ENCODE results near the gene COL19A1.
"Not testable (repeated sequence)": the region's sequence is repeated elsewhere in the genome, so short reads cannot be mapped to it uniquely, and the experiment has no call there.

Gene COL19A1

GRCh38 chr6:69884231-69884630 is 17.9 kb downstream of the COL19A1 start:
- WGBS, result 86% methylated on average over 2 of the region's 2 CpGs
- H3K36me3 ChIP-seq (ENCODE audit: insufficient read depth, low read length), result no peaks in the 10 kb centered on the region
- H3K9me3 ChIP-seq (ENCODE audit: insufficient read depth, low read depth, low read length), result no peaks in the 10 kb centered on the region
- H3K4me3 ChIP-seq (ENCODE audit: low read length), result no peak overlapping the region
- H3K27me3 ChIP-seq (ENCODE audit: insufficient read depth, low read length), result no peaks in the 10 kb centered on the region
- no peak overlapping the region for H3K27ac ChIP-seq (ENCODE audit: low read depth, low read length)
- H3K9ac ChIP-seq (ENCODE audit: low read depth, low read length), result no peak overlapping the region
- 0 out of 2 replicates have a peak, but pooled peaks cover 4% of the 10 kb centered on the region for H3K4me1 ChIP-seq (ENCODE audit: insufficient read depth, low read length)

GRCh38 chr6:69887026-69887425 is 20.7 kb downstream of the COL19A1 start:
- H3K9me3 ChIP-seq (ENCODE audit: insufficient read depth, low read depth, low read length), result no peaks in the 10 kb centered on the region
- H3K36me3 ChIP-seq (ENCODE audit: insufficient read depth, low read length), result no peaks in the 10 kb centered on the region
- no peaks in the 10 kb centered on the region for H3K4me1 ChIP-seq (ENCODE audit: insufficient read depth, low read length)
- no peak overlapping the region for H3K9ac ChIP-seq (ENCODE audit: low read depth, low read length)
- no peak overlapping the region for H3K4me3 ChIP-seq (ENCODE audit: low read length)
- H3K27me3 ChIP-seq (ENCODE audit: insufficient read depth, low read length), result no peaks in the 10 kb centered on the region
- H3K27ac ChIP-seq (ENCODE audit: low read depth, low read length), result no peak overlapping the region
- WGBS, result no CpG with 5 or more reads among the region's 1 CpG

- no peaks in the 10 kb centered on the region for H3K4me1 ChIP-seq (ENCODE audit: insufficient read depth, low read length)
- H3K4me3 ChIP-seq (ENCODE audit: low read length), result no peak overlapping the region
- H3K27ac ChIP-seq (ENCODE audit: low read depth, low read length), result no peak overlapping the region
- no peaks in the 10 kb centered on the region for H3K36me3 ChIP-seq (ENCODE audit: insufficient read depth, low read length)
- H3K27me3 ChIP-seq (ENCODE audit: insufficient read depth, low read length), result no peaks in the 10 kb centered on the region
- H3K9ac ChIP-seq (ENCODE audit: low read depth, low read length), result no peak overlapping the region
- 89% methylated on average over 5 of the region's 5 CpGs for WGBS
- H3K9me3 ChIP-seq (ENCODE audit: insufficient read depth, low read depth, low read length), result no peaks in the 10 kb centered on the region
Observed at GRCh38 chr6:69887714-69888345, 21.5 kb downstream of the COL19A1 start.

- Histone ChIP-seq H3K4me1 (ENCODE audit: insufficient read depth, low read length) (no peaks in the 10 kb centered on the region), H3K27ac (ENCODE audit: low read depth, low read length) (no peak overlapping the region), H3K4me3 (ENCODE audit: low read length) (no peak overlapping the region), H3K9ac (ENCODE audit: low read depth, low read length) (no peak overlapping the region), H3K27me3 (ENCODE audit: insufficient read depth, low read length) (no peaks in the 10 kb centered on the region), H3K36me3 (ENCODE audit: insufficient read depth, low read length) (no peaks in the 10 kb centered on the region), H3K9me3 (ENCODE audit: insufficient read depth, low read depth, low read length) (no peaks in the 10 kb centered on the region)
- 93% methylated on average over 5 of the region's 6 CpGs for WGBS
Observed at GRCh38 chr6:69888482-69889233, 22.3 kb downstream of the COL19A1 start.

- not testable (repeated sequence) for H3K9ac ChIP-seq (ENCODE audit: low read depth, low read length); H3K27me3 ChIP-seq (ENCODE audit: insufficient read depth, low read length)
- WGBS, result 98% methylated on average over 9 of the region's 9 CpGs
Observed at GRCh38 chr6:69889234-69889974, 23.0 kb downstream of the COL19A1 start.

GRCh38 chr6:69892561-69892960 is 26.2 kb downstream of the COL19A1 start:
- 100% methylated on average over 1 of the region's 1 CpG for WGBS
- not testable (repeated sequence) for H3K4me1 ChIP-seq (ENCODE audit: insufficient read depth, low read length)

More at GRCh38 chr6:69889234-69889974, 23.0 kb downstream of the COL19A1 start:
- not testable (repeated sequence) for H3K9me3 ChIP-seq (ENCODE audit: insufficient read depth, low read depth, low read length); H3K36me3 ChIP-seq (ENCODE audit: insufficient read depth, low read length); H3K27ac ChIP-seq (ENCODE audit: low read depth, low read length); H3K4me3 ChIP-seq (ENCODE audit: low read length); H3K4me1 ChIP-seq (ENCODE audit: insufficient read depth, low read length)

GRCh38 chr6:69893266-69893665 is 26.9 kb downstream of the COL19A1 start:
- not testable (repeated sequence) for H3K4me1 ChIP-seq (ENCODE audit: insufficient read depth, low read length); H3K9me3 ChIP-seq (ENCODE audit: insufficient read depth, low read depth, low read length); H3K4me3 ChIP-seq (ENCODE audit: low read length); H3K36me3 ChIP-seq (ENCODE audit: insufficient read depth, low read length); H3K27ac ChIP-seq (ENCODE audit: low read depth, low read length); H3K9ac ChIP-seq (ENCODE audit: low read depth, low read length); H3K27me3 ChIP-seq (ENCODE audit: insufficient read depth, low read length)

More at GRCh38 chr6:69892561-69892960, 26.2 kb downstream of the COL19A1 start:
- H3K36me3 ChIP-seq (ENCODE audit: insufficient read depth, low read length); H3K27me3 ChIP-seq (ENCODE audit: insufficient read depth, low read length); H3K27ac ChIP-seq (ENCODE audit: low read depth, low read length); H3K9ac ChIP-seq (ENCODE audit: low read depth, low read length); H3K9me3 ChIP-seq (ENCODE audit: insufficient read depth, low read depth, low read length); H3K4me3 ChIP-seq (ENCODE audit: low read length): not testable (repeated sequence)

GRCh38 chr6:69894578-69895347 is 28.4 kb downstream of the COL19A1 start:
- Histone ChIP-seq H3K4me1 (ENCODE audit: insufficient read depth, low read length) (no peaks in the 10 kb centered on the region), H3K27ac (ENCODE audit: low read depth, low read length) (no peak overlapping the region), H3K4me3 (ENCODE audit: low read length) (no peak overlapping the region), H3K9ac (ENCODE audit: low read depth, low read length) (no peak overlapping the region), H3K27me3 (ENCODE audit: insufficient read depth, low read length) (no peaks in the 10 kb centered on the region), H3K9me3 (ENCODE audit: insufficient read depth, low read depth, low read length) (no peaks in the 10 kb centered on the region), H3K36me3 (ENCODE audit: insufficient read depth, low read length) (no peaks in the 10 kb centered on the region)
- WGBS, result 91% methylated on average over 8 of the region's 8 CpGs

- Histone ChIP-seq H3K36me3 (ENCODE audit: insufficient read depth, low read length) (no peaks in the 10 kb centered on the region), H3K4me1 (ENCODE audit: insufficient read depth, low read length) (no peaks in the 10 kb centered on the region), H3K4me3 (ENCODE audit: low read length) (no peak overlapping the region), H3K27me3 (ENCODE audit: insufficient read depth, low read length) (no peaks in the 10 kb centered on the region), H3K27ac (ENCODE audit: low read depth, low read length) (no peak overlapping the region), H3K9me3 (ENCODE audit: insufficient read depth, low read depth, low read length) (no peaks in the 10 kb centered on the region), H3K9ac (ENCODE audit: low read depth, low read length) (no peak overlapping the region)
- 98% methylated on average over 3 of the region's 4 CpGs for WGBS
Observed at GRCh38 chr6:69895396-69895795, 29.0 kb downstream of the COL19A1 start.

- WGBS, result no CpG with 5 or more reads among the region's 2 CpGs
- no peaks in the 10 kb centered on the region for H3K9me3 ChIP-seq (ENCODE audit: insufficient read depth, low read depth, low read length)
- H3K36me3 ChIP-seq (ENCODE audit: insufficient read depth, low read length), result no peaks in the 10 kb centered on the region
- H3K4me1 ChIP-seq (ENCODE audit: insufficient read depth, low read length), result no peaks in the 10 kb centered on the region
- H3K27ac ChIP-seq (ENCODE audit: low read depth, low read length), result no peak overlapping the region
- H3K9ac ChIP-seq (ENCODE audit: low read depth, low read length), result no peak overlapping the region
- H3K4me3 ChIP-seq (ENCODE audit: low read length), result no peak overlapping the region
- no peaks in the 10 kb centered on the region for H3K27me3 ChIP-seq (ENCODE audit: insufficient read depth, low read length)
Observed at GRCh38 chr6:69900869-69901268, 34.5 kb downstream of the COL19A1 start.

- H3K27me3 ChIP-seq (ENCODE audit: insufficient read depth, low read length), result no peaks in the 10 kb centered on the region
- no peaks in the 10 kb centered on the region for H3K9me3 ChIP-seq (ENCODE audit: insufficient read depth, low read depth, low read length)
- H3K36me3 ChIP-seq (ENCODE audit: insufficient read depth, low read length), result no peaks in the 10 kb centered on the region
- 96% methylated on average over 2 of the region's 3 CpGs for WGBS
- no peaks in the 10 kb centered on the region for H3K4me1 ChIP-seq (ENCODE audit: insufficient read depth, low read length)
- H3K9ac ChIP-seq (ENCODE audit: low read depth, low read length), result no peak overlapping the region
- no peak overlapping the region for H3K4me3 ChIP-seq (ENCODE audit: low read length)
- H3K27ac ChIP-seq (ENCODE audit: low read depth, low read length), result no peak overlapping the region
Observed at GRCh38 chr6:69901361-69901760, 35.0 kb downstream of the COL19A1 start.
